GM18517 (cell line): ENCODE measurements around the gene EFNA4.

Experiments used
- ATAC-seq: cut with Tn5 transposase; IDR thresholded peaks from one replicate; pipeline ENCODE4 v1.9.1; 2021; ENCODE audit warnings: mild to moderate bottlenecking, moderate library complexity; ENCODE audit not compliant: unreplicated experiment

The EFNA4 gene

DNA sequence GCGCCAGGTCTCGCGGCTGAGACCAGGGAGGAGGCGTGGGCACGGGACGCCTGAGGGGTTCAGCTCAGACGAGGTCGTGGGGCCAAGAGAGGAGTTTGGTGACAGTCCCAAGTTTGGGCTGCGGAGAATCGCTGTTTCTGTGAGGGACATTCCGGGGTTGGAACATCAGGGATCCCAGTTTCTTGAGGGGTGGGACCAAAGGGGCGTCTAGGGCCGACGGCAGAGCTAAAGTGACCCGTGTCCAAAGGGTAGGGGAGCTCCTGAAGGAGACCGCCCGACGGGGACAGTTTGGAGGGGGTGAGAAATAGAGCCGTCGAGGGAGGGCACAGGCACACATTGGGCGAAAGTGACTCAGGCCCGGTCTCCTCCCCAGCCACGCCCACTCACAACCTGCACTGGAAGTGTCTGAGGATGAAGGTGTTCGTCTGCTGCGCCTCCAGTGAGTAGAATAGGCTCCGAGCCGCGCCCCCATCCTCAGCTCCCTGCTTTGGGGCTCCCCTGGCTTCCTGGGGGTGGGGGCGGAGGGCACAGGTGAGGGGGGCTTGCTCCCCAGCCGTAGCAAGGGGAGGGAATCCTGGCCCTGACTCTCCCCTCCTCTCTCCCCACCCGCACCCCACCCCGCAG is 22.1 kb downstream of the EFNA4 start:
- no peak for ATAC-seq

DNA sequence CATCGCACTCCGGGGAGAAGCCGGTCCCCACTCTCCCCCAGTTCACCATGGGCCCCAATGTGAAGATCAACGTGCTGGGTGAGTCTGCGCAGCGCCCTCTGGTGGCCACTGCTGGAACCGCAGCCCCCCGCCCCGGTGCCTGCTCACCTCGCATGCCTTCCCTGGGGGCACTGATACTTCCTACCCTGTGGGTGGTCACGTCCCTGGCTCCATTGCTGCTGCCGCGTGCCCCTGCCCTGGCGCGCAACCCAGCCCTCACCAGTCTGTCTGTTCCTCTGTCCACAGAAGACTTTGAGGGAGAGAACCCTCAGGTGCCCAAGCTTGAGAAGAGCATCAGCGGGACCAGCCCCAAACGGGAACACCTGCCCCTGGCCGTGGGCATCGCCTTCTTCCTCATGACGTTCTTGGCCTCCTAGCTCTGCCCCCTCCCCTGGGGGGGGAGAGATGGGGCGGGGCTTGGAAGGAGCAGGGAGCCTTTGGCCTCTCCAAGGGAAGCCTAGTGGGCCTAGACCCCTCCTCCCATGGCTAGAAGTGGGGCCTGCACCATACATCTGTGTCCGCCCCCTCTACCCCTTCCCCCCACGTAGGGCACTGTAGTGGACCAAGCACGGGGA is 22.7 kb downstream of the EFNA4 start:
- no peak for ATAC-seq

DNA sequence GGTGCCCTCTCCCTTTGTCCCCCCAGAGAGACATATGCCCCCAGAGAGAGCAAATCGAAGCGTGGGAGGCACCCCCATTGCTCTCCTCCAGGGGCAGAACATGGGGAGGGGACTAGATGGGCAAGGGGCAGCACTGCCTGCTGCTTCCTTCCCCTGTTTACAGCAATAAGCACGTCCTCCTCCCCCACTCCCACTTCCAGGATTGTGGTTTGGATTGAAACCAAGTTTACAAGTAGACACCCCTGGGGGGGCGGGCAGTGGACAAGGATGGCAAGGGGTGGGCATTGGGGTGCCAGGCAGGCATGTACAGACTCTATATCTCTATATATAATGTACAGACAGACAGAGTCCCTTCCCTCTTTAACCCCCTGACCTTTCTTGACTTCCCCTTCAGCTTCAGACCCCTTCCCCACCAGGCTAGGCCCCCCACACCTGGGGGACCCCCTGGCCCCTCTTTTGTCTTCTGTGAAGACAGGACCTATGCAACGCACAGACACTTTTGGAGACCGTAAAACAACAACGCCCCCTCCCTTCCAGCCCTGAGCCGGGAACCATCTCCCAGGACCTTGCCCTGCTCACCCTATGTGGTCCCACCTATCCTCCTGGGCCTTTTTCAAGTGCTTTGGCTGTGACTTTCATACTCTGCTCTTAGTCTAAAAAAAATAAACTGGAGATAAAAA is 23.5 kb downstream of the EFNA4 start:
- no peak for ATAC-seq

DNA sequence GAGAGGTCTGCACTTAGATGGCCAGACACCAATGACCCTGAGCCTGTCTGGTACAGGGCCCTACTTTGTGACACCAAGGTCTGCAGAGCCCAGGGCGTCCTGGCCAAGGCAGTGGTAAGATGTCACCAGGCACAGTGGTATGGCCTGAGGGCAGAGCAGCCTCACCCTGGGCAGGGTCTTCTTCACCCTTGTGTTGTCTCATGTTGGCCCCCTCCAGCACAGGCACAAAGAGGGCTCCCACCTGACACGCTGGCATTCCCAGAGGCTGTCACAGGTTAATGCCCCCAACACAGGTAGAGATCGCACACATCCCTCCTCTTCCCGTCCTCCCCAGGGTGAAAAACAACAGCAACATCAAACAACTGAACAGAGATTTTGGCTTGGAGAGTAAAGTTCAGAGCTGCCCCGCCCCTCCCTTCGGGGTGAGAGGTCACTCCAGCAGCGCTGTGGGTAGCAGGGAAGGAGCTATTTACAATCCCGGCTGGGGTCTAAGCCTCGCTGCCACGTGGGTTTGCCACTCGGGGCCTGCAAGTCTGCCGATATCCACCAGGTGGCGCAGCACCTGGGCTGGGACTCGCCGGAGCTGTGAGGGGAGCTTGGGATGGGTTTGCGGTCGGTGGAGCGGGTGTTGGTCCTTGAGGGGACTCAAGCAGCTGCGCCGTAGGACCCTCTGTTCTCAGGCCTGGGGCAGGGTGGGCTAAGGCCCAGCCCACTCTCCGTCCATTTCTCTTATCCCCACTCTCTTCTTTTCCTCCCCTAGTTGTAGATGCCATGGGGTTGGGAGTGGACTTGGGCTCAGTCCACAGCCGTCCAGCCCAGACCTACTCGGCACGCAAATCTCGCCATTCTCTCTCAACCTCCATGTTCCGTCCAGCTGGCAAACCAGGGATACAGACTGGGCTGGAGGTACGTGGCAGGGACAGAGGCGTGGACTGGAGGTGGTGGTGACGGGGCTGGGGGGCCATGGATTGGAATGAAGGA is 27.8 kb downstream of the EFNA4 start:
- ATAC-seq, result no peak

DNA sequence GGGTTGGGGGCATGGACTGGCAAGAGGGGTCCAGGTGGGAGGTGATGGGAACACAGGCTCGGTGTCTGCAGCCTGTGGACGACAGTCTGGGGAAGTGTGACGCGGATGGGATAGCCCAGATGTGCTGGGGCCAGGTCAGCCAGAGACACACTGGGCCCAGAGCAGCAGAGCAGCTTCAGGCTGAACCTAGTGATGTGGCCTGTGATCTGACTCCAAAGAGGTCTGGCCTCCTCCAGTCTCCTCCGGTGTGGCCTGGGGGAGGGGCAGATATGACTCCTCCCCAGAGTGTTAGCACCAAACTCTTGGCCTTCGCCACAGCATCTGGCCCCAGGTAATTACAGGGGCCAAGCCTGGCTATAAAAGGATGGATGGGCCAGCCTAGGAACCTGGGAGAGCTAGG is 28.6 kb downstream of the EFNA4 start:
- no peak for ATAC-seq

DNA sequence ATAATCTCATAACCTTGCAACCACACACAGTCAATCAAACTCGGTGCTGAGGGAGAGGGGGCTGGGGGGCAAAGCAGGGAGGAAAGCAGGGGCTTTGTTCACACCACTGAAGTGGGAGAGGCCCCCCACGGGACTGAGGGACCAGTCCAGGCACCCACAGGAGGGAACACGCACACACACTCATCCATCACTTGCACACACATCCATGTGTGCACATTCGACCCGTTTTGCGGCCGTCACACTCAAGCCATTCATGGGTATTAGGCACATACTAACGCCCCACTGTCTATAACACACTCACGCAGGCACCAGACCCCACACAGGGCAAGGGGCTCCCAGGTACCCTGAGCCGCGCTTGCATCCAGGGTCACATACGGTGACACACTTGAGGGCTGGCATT is 29.1 kb downstream of the EFNA4 start:
- ATAC-seq, result no peak

DNA sequence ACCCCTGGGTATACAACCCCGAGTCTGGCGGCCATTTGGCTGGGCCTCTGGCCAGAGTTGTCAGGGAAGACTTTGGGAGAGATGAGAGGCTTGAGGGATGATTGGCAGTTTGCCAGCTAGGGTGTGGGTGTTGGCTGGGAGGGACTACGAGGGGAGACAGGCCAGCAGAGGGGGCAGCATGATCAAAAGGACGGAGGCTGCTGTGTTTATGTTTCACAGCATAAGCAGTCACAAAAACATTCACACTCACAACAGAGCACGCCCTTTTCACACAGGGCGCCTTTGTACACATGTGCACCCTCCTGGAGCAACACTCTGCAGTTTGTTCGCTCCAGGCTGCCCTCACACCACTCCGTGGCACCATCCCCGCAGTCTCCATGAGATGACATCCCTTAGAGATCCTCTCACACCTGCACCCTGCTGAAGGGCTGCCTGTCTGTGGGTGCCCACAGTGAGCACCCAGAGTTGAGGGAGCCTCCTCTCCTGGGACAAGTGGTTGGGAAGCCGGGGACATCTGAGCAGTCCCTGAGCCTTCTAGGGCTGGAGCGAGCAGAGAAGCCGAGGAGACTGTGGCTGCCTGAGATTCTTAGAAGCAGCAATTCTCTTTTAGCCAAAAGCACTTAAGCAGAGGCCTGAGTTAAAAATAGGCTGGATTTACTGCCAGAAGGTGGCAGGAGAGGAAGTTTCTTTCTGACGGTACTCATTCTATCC is 30.5 kb downstream of the EFNA4 start:
- no peak for ATAC-seq

DNA sequence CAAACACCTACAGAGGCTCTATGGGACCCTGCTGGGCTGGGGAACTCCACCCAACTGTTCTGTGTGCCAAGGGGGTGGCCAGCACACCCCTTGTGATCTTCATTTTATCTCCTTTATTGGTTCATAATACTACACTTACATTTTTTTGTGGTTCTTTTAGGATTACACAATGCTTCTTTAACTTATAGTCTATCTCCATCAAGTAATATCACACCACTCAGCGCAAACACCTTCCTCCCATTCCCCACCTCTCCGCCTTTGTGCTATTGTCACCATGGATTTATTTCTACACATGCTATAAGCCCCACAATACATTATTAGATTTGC is 31.0 kb downstream of the EFNA4 start:
- no peak for ATAC-seq

DNA sequence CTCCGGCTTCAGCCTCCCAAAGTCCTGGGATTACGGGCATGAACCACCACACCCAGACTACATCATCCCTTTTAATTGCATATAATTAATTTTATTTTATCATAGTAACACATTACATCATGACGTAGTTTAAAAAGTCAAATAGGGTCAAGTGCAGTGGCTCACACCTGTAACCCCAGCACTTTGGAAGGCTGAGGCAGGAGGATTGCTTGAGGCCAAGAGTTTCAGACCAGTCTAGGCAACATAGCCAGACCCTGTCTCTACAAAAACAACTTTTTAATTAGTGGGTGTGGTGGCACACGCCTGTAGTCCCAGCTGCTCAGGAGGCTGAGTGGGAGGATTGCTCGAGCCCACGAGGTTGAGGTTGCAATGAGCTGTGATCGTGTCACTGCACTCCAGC is 35.8 kb downstream of the EFNA4 start:
- ATAC-seq, result no peak

DNA sequence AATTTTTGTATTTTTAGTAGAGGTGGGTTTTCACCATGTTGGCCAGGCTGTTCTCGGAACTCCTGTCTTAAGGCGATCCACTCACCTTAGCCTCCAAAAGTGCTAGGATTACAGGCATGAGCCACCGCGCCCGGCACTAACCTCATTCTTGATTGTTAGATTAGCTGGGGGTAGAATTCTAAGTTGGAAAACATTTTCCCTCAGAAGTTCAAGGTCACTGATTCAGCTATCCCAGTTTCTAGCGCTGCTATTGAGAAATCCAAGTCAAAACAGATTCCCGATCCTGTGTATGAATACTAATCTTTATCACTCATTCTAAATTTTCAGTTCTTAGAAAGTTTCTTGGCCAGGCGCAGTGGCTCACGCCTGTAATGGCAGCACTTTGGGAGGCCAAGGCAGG is 39.8 kb downstream of the EFNA4 start:
- no peak for ATAC-seq

DNA sequence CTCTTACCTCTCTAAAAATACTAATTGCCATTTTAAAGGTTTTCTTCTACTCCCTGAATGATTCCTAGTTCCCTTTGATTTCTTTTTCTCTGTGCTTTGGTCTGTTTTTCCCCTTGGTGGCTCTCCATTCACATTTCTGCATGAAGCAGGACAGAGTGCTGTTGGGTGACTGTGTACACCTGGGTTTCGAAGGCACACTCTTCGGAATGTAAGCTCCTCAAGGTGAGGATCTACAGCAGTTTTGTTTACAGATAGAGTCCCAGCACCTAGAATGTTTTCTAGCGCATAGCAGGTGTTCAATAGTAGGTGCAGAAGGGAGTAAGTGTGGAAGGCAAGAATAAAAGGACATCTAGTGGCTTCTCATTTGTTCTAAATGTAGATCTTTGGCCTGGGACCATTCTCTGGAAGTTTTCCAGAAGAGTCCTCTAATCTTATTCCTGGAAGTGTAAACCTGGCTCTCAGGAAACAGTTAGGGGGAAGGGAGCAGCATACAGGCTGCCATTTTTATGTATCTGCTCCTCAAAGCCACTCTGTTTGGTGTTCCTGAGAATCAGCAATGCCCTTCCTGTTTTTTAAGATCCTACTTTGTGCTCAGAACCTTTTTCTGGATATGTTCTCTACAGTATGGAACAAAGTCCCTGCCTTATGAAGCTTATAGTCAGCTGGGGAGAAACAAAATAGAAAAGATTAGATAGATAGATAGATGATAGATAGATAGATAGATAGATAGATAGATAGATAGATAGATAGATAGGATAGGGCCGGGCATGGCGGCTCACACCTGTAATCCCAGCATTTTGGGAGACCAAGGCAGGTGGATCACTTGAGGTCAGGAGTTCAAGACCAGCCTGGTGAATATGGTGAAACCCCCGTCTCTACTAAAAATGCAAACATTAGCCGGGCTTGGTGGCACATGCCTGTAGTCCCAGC is 41.3 kb downstream of the EFNA4 start:
- ATAC-seq, result no peak

DNA sequence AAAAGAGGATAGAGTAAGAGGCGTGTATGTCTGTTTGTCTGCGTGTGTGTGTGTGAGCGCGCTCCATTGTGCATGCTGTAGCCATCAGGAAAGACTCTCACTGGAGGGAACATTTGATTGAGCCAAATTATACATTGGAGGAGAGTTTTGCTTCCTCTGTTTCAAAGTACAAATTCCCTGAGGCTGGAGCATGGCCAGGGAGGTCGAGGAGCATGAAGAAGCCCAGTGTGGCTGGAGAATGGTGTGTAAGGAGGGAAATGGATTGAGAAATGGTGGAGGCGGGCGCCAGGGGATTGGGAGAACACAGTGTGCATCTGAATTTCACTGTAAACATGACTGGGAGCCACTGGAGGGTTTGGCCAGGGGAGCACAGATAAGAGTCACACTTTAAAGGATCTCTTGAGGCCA is 42.1 kb downstream of the EFNA4 start:
- no peak for ATAC-seq

DNA sequence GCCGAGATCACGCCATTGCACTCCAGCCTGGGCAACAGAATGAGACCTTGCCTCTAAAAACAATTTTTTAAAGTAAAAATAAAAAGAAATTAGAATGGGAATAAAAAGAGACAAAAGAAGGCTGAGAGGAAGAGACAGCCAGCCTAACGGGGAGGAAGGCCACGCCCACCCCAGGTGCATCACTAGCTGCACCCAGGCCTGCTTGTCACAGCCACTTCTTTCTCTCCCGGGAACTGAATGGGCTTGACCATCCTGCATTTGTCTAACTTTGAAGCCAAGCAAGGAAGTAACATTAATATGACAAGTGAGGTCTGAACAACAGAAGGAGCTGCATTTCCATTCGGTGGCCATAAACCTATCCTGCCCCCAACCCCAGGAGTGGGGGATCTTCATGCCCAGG is 43.3 kb downstream of the EFNA4 start:
- no peak for ATAC-seq

DNA sequence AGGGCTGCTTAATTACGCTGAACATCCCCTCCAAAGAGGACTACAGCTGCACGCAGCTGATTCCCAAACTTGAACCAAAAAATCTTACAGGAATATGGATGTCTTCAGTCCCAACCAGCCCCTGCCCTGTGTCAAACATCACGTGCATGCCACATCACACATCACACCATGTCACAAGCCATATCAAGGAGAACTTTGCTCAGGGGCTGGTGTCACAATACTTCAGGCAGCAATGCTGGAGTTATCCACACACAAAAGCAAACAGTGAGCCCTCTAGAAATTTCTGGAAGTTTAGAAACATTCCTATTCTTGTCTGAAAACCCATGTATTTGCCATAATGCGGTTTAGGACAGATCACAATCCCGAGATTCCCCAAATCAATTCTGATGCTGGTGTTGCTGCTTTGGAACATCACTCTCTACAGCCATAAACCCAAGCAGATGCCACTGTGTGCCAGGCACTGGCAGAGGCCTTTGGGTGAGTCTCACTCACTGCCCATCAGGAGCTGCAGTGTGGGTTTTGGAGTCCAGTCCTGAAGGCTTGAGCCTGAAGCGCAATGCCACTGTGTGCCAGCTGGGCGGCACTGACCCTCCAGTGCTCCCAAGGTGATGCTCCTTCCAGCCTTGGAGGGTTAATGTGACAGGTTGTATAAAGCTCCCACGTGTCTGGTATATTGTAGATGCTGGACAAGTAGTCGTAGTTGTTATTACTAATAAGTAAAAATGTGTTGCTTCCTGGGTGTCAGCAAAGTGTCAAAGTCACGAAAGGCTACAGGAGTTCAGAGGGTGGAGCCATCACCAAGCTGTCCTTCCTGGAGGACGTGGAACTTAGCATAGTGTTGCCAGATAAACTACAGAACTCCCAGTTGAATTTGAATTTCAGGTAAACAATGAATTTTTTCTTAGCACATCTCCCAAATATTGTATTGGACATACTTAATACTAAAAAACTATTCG is 44.0 kb downstream of the EFNA4 start:
- ATAC-seq, result no peak

DNA sequence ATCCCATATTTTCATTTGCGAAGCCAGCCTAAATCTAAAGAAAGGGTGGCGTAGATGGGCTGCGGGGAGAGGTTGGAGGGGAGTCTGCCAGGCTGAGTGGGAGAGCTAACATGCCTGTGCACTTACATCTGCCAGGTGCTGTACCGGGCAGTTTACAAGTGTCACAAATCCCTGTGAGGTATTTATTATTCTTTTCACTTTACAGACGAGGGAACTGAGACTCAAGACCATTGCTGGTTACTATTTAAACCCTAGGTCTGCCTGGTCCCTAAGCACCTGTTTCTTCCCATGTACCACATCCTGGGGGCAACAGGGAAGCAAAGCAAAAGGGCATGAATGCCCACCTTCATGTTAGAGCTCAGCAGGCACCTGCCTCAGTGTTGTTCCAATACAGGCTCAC is 44.8 kb downstream of the EFNA4 start:
- ATAC-seq, result no peak

DNA sequence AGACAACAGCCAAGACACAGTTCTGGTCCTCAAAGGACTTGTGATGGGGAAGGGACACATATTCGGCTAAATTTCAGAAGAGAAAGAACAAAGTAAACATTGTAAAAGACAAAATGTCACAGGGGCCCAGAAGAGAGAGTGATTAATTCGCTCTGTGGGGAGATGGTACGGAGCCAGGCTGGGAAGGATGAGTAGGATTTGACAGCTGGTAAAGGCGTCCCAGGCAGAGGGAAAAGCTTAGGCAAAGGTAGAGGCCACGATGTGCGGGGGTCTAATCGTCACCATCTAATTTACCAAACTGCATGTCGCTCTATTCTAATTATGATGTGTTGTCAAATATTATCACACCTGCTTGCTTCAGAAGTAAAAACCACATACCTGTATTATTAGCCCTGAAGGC is 46.8 kb downstream of the EFNA4 start:
- no peak for ATAC-seq

DNA sequence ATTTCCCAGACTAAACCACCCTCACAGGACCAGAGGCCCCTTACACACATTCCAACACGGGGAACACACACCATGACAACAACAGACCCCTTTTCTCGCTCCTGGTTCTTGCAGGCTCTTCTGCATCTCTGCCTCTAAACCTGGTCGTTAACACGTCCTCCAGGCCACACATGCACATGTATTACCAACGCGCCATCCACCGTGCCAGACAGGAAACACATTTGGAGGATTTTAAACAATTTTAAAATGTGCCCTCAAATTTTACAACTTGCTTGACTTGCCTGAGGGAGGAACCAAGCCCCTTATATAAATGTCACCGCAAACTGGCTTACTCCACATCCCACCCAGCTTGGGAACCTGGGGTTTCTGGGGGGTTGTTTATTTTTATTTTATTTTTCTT is 47.3 kb downstream of the EFNA4 start:
- ATAC-seq, result no peak

DNA sequence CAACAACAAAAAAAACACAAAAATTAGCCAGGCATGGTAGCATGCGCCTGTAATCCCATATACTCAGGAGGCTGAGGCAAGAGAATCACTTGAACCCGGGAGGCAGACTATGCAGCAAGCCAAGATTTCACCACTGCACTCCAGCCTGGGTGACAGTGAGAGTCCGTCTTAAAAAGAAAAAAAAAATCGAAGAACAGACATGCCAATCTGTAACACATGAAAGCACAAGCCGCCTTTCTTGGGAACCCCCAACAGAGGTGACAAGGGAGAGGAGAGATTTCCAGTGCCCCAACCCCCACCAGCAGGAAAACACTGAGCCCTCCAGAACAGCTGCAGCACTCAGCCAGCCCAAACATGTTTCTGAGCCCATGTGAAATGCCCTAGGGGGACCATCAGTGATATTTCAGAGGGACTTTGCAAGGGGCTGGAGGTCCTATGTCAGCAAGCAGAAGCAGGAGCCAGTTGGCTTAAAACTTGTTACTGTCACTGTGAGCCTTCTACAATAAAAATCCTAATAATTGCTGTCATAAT is 50.0 kb downstream of the EFNA4 start:
- ATAC-seq, result no peak
